HCT116 (cell line): ENCODE results near the gene NKAIN4.

Experiments
- CBX3 ChIP-seq: IDR thresholded peaks from 2 replicates; pipeline ENCODE4 v1.6.1; 2012; ENCODE audit warnings: low read depth
- CEBPB ChIP-seq: IDR thresholded peaks from 2 replicates; pipeline ENCODE4 v1.6.1; 2012; ENCODE audit warnings: low read depth
- CTCF ChIP-seq, 3 experiments: fragments of 200-600 bp in 1 of 3; sonication (generic) in 1 of 3; IDR thresholded peaks in 2 of 3; conservative IDR thresholded peaks in 1 of 3; 2 replicates each; pipeline ENCODE4 v1.5.1; 2012 to 2017; ENCODE audit warnings: low read depth in 2 of 3, low read length in 2 of 3, antibody characterized with exemption in 1 of 3, borderline replicate concordance in 1 of 3, control low read depth in 1 of 3, mild to moderate bottlenecking in 1 of 3, mixed read lengths in 1 of 3, mixed run types in 1 of 3, moderate library complexity in 1 of 3; ENCODE audit not compliant: insufficient read depth in 1 of 3
- EGR1 ChIP-seq: IDR thresholded peaks from 2 replicates; pipeline ENCODE4 v1.6.1; 2012; ENCODE audit warnings: low read depth
- EZH2 ChIP-seq: fragments of 200-600 bp; sonication (generic); IDR thresholded peaks from 2 replicates; pipeline ENCODE4 v1.6.1; 2017; ENCODE audit warnings: antibody characterized with exemption, mixed run types
- MAX ChIP-seq: IDR thresholded peaks from 2 replicates; pipeline ENCODE4 v1.6.1; 2012
- RAD21 ChIP-seq: IDR thresholded peaks from 2 replicates; pipeline ENCODE4 v1.6.1; 2012; ENCODE audit warnings: low read depth, mild to moderate bottlenecking
- SIN3A ChIP-seq: IDR thresholded peaks from 2 replicates; pipeline ENCODE4 v1.6.1; 2012; ENCODE audit warnings: low read depth
- SRF ChIP-seq: IDR thresholded peaks from 2 replicates; pipeline ENCODE4 v1.6.1; 2012; ENCODE audit warnings: low read depth
- TCF7L2 ChIP-seq: IDR thresholded peaks from 2 replicates; pipeline ENCODE4 v1.7.0; 2011; ENCODE audit warnings: borderline replicate concordance, inconsistent platforms; ENCODE audit not compliant: insufficient read depth, insufficient read length; ENCODE audit errors: extremely low read depth
- YY1 ChIP-seq: IDR thresholded peaks from 2 replicates; pipeline ENCODE4 v1.6.1; 2011; ENCODE audit warnings: low read length, low read depth, moderate library complexity, mild to moderate bottlenecking; ENCODE audit not compliant: insufficient replicate concordance; ENCODE audit errors: extremely low read depth
- ZBTB33 ChIP-seq: IDR thresholded peaks from 2 replicates; pipeline ENCODE4 v1.6.1; 2011; ENCODE audit warnings: mild to moderate bottlenecking, low read length, moderate library complexity; ENCODE audit not compliant: insufficient replicate concordance; ENCODE audit errors: extremely low read depth
- TF ChIP-seq, protein P1 (sequence below): IDR thresholded peaks from 2 replicates; pipeline ENCODE4 v1.6.1; 2012; ENCODE audit warnings: low read depth

DNA sequence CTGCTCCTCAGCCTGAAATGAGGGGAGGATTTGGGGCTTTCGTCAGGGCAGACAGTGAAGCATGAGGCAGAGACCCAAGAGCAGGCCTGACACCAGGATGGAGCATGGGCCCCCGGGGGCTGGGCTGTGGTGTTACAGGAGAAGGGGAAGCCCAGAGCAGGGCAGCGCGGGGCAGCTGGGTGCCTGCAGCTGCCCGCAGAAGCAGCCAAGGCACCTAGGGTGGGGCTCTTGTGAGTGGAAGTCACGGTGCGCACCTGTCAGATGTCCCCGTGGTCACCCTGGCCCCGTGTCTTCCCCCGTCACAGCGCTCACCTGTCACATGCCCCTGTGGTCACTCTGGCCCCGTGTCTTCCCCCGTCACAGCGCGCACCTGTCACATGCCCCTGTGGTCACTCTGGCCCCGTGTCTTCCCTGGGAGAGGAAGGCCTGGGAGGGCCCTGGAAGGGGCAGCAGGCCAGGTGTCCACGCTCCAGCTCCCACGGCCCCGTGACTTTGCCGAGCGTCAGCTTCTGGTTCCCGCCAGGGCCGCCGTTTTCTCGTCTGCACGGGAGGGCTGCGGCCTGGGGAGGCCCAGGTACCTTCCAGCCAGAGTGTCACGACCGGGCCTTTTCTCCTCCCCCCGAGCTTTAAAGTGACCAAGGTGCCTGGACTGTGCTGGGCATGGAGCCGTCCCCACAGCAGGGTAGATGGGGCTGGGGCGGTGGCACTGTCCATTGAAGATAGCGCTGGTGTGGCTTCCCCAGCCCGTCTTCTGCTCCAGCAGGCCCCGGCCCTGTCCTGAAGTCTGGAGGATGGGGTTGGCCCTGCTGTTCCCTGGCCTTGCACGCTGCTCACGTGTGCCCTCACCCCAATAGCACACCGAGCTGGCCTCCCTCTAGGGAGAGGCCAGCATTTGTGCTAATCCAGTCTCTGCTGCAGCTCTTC lies 27.7 kb upstream of the NKAIN4 start:
- TF ChIP-seq CTCF (IDR thresholded peaks at IDR 0.05 in 2 of 3, conservative IDR thresholded peaks at IDR 0.05 in 1 of 3; ENCODE audit: borderline replicate concordance in 1 of 3, insufficient read depth in 1 of 3, low read depth in 2 of 3, low read length in 2 of 3) (no peak), MAX (no peak), EGR1 (no peak), ZBTB33 (no peak), YY1 (no peak), CBX3 (no peak), TCF7L2 (no peak), SRF (no peak), CEBPB (no peak), EZH2 (no peak), RAD21 (no peak), SIN3A (no peak)
- TF ChIP-seq, protein P1, sequence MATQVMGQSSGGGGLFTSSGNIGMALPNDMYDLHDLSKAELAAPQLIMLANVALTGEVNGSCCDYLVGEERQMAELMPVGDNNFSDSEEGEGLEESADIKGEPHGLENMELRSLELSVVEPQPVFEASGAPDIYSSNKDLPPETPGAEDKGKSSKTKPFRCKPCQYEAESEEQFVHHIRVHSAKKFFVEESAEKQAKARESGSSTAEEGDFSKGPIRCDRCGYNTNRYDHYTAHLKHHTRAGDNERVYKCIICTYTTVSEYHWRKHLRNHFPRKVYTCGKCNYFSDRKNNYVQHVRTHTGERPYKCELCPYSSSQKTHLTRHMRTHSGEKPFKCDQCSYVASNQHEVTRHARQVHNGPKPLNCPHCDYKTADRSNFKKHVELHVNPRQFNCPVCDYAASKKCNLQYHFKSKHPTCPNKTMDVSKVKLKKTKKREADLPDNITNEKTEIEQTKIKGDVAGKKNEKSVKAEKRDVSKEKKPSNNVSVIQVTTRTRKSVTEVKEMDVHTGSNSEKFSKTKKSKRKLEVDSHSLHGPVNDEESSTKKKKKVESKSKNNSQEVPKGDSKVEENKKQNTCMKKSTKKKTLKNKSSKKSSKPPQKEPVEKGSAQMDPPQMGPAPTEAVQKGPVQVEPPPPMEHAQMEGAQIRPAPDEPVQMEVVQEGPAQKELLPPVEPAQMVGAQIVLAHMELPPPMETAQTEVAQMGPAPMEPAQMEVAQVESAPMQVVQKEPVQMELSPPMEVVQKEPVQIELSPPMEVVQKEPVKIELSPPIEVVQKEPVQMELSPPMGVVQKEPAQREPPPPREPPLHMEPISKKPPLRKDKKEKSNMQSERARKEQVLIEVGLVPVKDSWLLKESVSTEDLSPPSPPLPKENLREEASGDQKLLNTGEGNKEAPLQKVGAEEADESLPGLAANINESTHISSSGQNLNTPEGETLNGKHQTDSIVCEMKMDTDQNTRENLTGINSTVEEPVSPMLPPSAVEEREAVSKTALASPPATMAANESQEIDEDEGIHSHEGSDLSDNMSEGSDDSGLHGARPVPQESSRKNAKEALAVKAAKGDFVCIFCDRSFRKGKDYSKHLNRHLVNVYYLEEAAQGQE = no peak
